BLaER1 (cell line): Measurements from ENCODE around the gene NDUFA11.

Experiments
- H3K27ac ChIP-seq: shearing (Covaris generic); formaldehyde crosslinking; 2 replicates; pipeline ENCODE4 v1.8.1; 2022
- H3K27me3 ChIP-seq: shearing (Covaris generic); formaldehyde crosslinking; 2 replicates; pipeline ENCODE4 v1.8.1; 2022
- H3K36me3 ChIP-seq: shearing (Covaris generic); formaldehyde crosslinking; 2 replicates; pipeline ENCODE4 v1.8.1; 2022
- H3K4me1 ChIP-seq: shearing (Covaris generic); formaldehyde crosslinking; 2 replicates; pipeline ENCODE4 v1.8.1; 2022
- H3K4me2 ChIP-seq: shearing (Covaris generic); formaldehyde crosslinking; 2 replicates; pipeline ENCODE4 v1.8.1; 2022
- H3K4me3 ChIP-seq: shearing (Covaris generic); formaldehyde crosslinking; 2 replicates; pipeline ENCODE4 v1.8.1; 2022
- H3K9ac ChIP-seq: shearing (Covaris generic); formaldehyde crosslinking; 2 replicates; pipeline ENCODE4 v1.8.1; 2022
- H3K9me3 ChIP-seq: shearing (Covaris generic); formaldehyde crosslinking; 2 replicates; pipeline ENCODE4 v1.8.1; 2022
- H4K20me1 ChIP-seq: shearing (Covaris generic); formaldehyde crosslinking; 2 replicates; pipeline ENCODE4 v1.8.1; 2022
- Cebpa-rat ChIP-seq: shearing (Covaris generic); IDR thresholded peaks from 2 replicates; pipeline ENCODE4 v1.8.1; 2022

Gene NDUFA11

DNA sequence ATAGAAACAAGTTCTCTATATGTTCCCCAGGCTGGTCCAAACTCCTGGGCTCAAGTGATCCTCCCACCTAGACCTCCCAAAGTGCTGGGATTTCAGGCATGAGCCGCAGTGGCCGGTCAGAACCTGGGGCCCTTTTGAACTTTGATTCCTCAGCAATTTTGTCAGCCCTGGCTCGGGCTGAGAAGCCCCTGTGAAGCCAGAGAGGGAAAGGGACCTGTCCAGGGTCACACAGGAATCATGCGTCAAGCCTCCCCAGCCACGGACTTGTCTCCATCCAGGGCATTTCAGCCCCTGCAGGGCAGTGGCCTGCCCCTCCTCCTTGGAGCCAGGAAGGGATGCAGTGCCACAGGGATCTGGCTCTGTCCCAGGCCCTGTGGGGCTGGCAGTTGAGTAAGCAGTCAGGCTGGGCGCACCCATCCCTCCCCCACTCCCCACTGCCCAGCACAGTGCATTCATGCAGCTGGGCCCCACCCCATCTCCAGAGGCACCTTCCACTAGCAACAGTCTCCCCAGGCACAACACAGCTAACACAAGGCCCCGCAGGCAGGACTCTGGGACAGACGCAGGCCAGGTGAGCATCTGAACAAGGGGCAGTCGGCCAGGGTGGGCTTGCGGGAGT is 10.3 kb upstream of the NDUFA11 start, which contains the start of gene CAPS:
Gene CAPS (plus strand): TSS at position 516 of the 619 bp plus-strand sequence. CDS start 153 bp downstream, outside the sequence.
- Histone ChIP-seq H4K20me1 (peaks cover 2% of the 10 kb centered on the region; the same call in 1 of the 2 replicates), H3K9me3 (no peaks in the 10 kb centered on the region), H3K4me2 (no peak within 1 kb of the TSS), H3K4me1 (peaks cover 8% of the 10 kb centered on the region), H3K9ac (no peak within 1 kb of the TSS), H3K27me3 (no peaks in the 10 kb centered on the region), H3K27ac (no peak within 1 kb of the TSS), H3K4me3 (no peak within 1 kb of the TSS), H3K36me3 (peaks cover 86% of the 10 kb centered on the region)
- TF ChIP-seq Cebpa-rat, result no peak

- Histone ChIP-seq H3K36me3 (peaks cover 66% of the 10 kb centered on the region), H3K4me2 (no peak overlapping the region), H3K4me1 (peaks cover 5% of the 10 kb centered on the region), H4K20me1 (no peaks in the 10 kb centered on the region), H3K9me3 (no peaks in the 10 kb centered on the region), H3K27me3 (no peaks in the 10 kb centered on the region), H3K4me3 (no peak overlapping the region), H3K9ac (no peak overlapping the region), H3K27ac (no peak overlapping the region)
- TF ChIP-seq Cebpa-rat, result no peak
Observed at GRCh38 chr19:5911366-5911765, 7.8 kb upstream of the NDUFA11 start.

DNA sequence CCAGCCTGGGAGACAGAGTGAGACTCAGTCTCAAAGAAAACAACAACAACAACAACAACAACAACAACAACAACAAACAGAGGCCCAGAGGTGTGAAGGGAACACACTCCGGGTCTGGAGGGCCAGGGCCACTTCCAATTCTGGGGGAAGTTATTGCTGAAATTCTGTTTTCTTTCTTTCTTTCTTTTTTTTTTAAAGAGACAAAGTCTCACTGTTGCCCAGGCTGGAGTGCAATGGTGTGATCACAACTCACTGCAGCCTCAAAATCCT is 7.0 kb upstream of the NDUFA11 start:
- Histone ChIP-seq H3K9me3 (no peaks in the 10 kb centered on the region), H3K4me1 (peaks cover 4% of the 10 kb centered on the region), H3K9ac (no peak overlapping the region), H3K36me3 (peaks cover 58% of the 10 kb centered on the region), H3K4me3 (no peak overlapping the region), H3K4me2 (no peak overlapping the region), H3K27ac (no peak overlapping the region), H4K20me1 (no peaks in the 10 kb centered on the region), H3K27me3 (no peaks in the 10 kb centered on the region)
- no peak for TF ChIP-seq Cebpa-rat

- H3K4me1 ChIP-seq, result peaks cover 10% of the 10 kb centered on the region
- H3K27ac ChIP-seq, result no peak overlapping the region
- no peak for TF ChIP-seq Cebpa-rat
- no peak overlapping the region for H3K4me2 ChIP-seq
- no peaks in the 10 kb centered on the region for H3K27me3 ChIP-seq
- H3K36me3 ChIP-seq, result peaks cover 41% of the 10 kb centered on the region
- no peak overlapping the region for H3K4me3 ChIP-seq
- no peaks in the 10 kb centered on the region for H4K20me1 ChIP-seq
- no peaks in the 10 kb centered on the region for H3K9me3 ChIP-seq
- no peak overlapping the region for H3K9ac ChIP-seq
Observed at GRCh38 chr19:5908773-5909442, 5.3 kb upstream of the NDUFA11 start.

- no peak overlapping the region for H3K4me2 ChIP-seq
- TF ChIP-seq Cebpa-rat, result no peak
- peaks cover 11% of the 10 kb centered on the region for H4K20me1 ChIP-seq
- no peaks in the 10 kb centered on the region for H3K27me3 ChIP-seq
- H3K9ac ChIP-seq, result no peak overlapping the region
- peaks cover 29% of the 10 kb centered on the region for H3K36me3 ChIP-seq
- no peak overlapping the region for H3K4me3 ChIP-seq
- no peaks in the 10 kb centered on the region for H3K9me3 ChIP-seq
- H3K27ac ChIP-seq, result no peak overlapping the region
- H3K4me1 ChIP-seq, result peaks cover 17% of the 10 kb centered on the region
Observed at GRCh38 chr19:5907241-5907640, 3.7 kb upstream of the NDUFA11 start.

- H3K4me3 ChIP-seq, result peak overlapping the region; percentile 88
- H3K9me3 ChIP-seq, result no peaks in the 10 kb centered on the region
- H3K27ac ChIP-seq, result peak overlapping the region; percentile 76
- H3K36me3 ChIP-seq, result peaks cover 36% of the 10 kb centered on the region
- peak overlapping the region; percentile 95 for H3K4me2 ChIP-seq
- TF ChIP-seq Cebpa-rat, result no peak
- H3K4me1 ChIP-seq, result peaks cover 28% of the 10 kb centered on the region
- peaks cover 28% of the 10 kb centered on the region for H4K20me1 ChIP-seq
- peak overlapping the region; percentile 88 for H3K9ac ChIP-seq
- H3K27me3 ChIP-seq, result no peaks in the 10 kb centered on the region
Observed at GRCh38 chr19:5905114-5905778, 1.7 kb upstream of the NDUFA11 start.

DNA sequence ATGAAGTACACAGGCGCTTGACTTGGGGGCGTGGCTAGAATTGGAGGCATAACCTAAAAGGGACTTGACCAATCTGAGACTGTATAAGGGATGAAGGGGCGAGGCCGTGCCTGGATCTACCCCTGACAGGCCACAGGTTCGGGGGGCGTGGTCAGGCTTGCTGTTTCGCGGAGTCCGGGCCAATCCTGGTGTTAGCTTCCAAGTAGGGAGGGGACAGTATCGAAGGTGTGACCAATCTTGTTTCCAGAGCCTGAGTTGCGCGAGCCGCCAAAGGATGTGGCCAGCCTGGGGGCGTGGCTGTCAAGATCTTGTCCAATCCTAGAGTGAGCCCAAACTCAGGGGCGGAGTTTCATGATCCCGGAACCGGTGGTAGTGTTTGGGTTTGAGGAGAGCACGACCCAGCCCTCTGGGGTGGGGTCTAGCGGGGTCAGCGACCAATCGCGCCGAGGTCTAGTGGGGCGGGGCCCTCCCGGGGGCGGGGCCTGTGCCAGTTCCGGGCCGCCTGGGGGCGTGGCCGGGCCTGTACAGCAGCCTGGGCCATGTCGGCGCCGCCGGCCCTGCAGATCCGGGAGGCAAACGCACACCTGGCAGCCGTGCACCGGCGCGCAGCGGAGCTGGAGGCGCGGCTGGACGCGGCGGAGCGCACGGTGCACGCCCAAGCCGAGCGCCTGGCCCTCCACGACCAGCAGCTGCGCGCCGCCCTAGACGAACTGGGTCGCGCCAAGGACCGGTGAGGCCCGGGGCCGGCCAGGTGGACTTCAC is 943 bp upstream of the NDUFA11 start, which contains the start of gene VMAC:
Gene VMAC (plus strand): TSS at position 521 of the 762 bp plus-strand sequence. CDS start 19 bp downstream, at position 540.
- TF ChIP-seq Cebpa-rat, result no peak

DNA sequence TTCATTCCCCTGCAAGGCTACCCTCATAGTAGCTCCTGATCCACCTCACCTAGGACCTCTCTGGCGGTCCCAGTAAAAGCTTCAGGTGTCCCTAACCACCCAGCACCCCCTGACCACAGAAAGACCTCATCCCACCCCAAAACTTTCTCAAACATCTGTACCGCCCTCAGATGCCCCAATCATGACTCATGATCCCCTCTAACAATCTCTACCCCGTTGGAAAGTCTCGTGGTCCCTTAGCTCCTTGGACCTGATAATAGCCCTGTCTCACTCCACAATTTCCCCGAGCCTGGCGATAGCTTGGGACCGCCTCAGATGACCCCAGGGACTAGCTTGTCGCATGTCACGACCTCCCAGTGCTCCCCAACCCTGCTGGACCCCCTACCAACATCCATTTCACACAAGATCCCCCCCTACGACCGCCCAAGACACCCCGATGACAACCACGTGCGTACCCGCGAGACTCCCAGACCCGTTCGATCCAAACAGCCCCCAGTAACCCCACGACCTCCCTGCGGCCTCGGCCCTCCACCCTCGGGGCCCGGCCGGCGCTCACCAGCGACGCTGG is 450 bp downstream of the NDUFA11 start:
- Histone ChIP-seq H3K27me3 (no peaks in the 10 kb centered on the region), H3K27ac (peak overlapping the region; percentile 96), H3K9me3 (no peaks in the 10 kb centered on the region), H4K20me1 (peaks cover 48% of the 10 kb centered on the region), H3K4me2 (peak overlapping the region; percentile 94), H3K4me3 (peak overlapping the region; percentile 88), H3K36me3 (peaks cover 30% of the 10 kb centered on the region), H3K9ac (peak overlapping the region; percentile 98), H3K4me1 (peaks cover 37% of the 10 kb centered on the region)
- TF ChIP-seq Cebpa-rat, result no peak

More for the DNA sequence above, 943 bp upstream of the NDUFA11 start, which contains the start of gene VMAC:
- Histone ChIP-seq H3K36me3 (peaks cover 36% of the 10 kb centered on the region), H3K9ac (peak within 1 kb of the TSS; percentile 98), H3K4me1 (peaks cover 28% of the 10 kb centered on the region), H3K27me3 (no peaks in the 10 kb centered on the region), H3K9me3 (no peaks in the 10 kb centered on the region), H3K4me2 (peak within 1 kb of the TSS; percentile 95), H3K27ac (peak within 1 kb of the TSS; percentile 96), H4K20me1 (peaks cover 35% of the 10 kb centered on the region), H3K4me3 (peak within 1 kb of the TSS; percentile 88)

GRCh38 chr19:5900976-5901375 is 2.6 kb downstream of the NDUFA11 start:
- Histone ChIP-seq H3K4me1 (peaks cover 42% of the 10 kb centered on the region), H3K9ac (peak overlapping the region; percentile 27; the same call in 1 of the 2 replicates), H3K36me3 (peaks cover 50% of the 10 kb centered on the region), H3K9me3 (no peaks in the 10 kb centered on the region), H3K4me3 (no peak overlapping the region), H3K27ac (no peak overlapping the region), H3K4me2 (0 out of 2 replicates have a peak overlapping the region, but pooled peaks have one; percentile 94), H3K27me3 (no peaks in the 10 kb centered on the region), H4K20me1 (peaks cover 67% of the 10 kb centered on the region)
- no peak for TF ChIP-seq Cebpa-rat
